Mesothelial cell of epicardium (in vitro differentiated cells): ENCODE results near the gene MT1M. TPM values are rescaled to one million over a fixed set of nuclear protein-coding genes. Genes with fewer than 3 reads are reported as not detected.
A peak's percentile ranks its signal among the peaks of the same experiment; 100 is the strongest.

Experiments
- DNase-seq, 2 experiments: peaks; one replicate each; pipeline ENCODE4 v3.0.0; 2021; ENCODE audit warnings: low spot score in 2 of 2; ENCODE audit not compliant: unreplicated experiment in 2 of 2
- H3K27ac Mint-ChIP-seq: 2 replicates; pipeline ENCODE4 v1.8.0; 2021; ENCODE audit warnings: mixed read lengths
- H3K27me3 Mint-ChIP-seq: 2 replicates; pipeline ENCODE4 v1.8.0; 2021; ENCODE audit warnings: low read depth, mixed read lengths
- H3K36me3 Mint-ChIP-seq: 2 replicates; pipeline ENCODE4 v1.8.0; 2021; ENCODE audit warnings: mixed read lengths
- H3K4me1 Mint-ChIP-seq: 2 replicates; pipeline ENCODE4 v1.8.0; 2021; ENCODE audit warnings: mixed read lengths
- H3K4me3 Mint-ChIP-seq: 2 replicates; pipeline ENCODE4 v1.8.0; 2021; ENCODE audit warnings: mild to moderate bottlenecking, moderate library complexity, mixed read lengths
- H3K9me3 Mint-ChIP-seq: 2 replicates; pipeline ENCODE4 v1.8.0; 2021; ENCODE audit warnings: mixed read lengths
- total RNA-seq: library from RNA; stranded (reverse); gene quantifications from 3 replicates; pipeline ENCODE4 v1.2.1, GENCODE V29; 2021
- TF ChIP-seq, protein P1 (sequence below): fragments of 200-600 bp; sonication (generic); IDR thresholded peaks from one replicate; pipeline ENCODE4 v1.5.0; 2021; ENCODE audit warnings: antibody characterized with exemption; ENCODE audit not compliant: unreplicated experiment

MT1M gene
- total RNA-seq, 1 donor from 2014 or later = not detected

DNA sequence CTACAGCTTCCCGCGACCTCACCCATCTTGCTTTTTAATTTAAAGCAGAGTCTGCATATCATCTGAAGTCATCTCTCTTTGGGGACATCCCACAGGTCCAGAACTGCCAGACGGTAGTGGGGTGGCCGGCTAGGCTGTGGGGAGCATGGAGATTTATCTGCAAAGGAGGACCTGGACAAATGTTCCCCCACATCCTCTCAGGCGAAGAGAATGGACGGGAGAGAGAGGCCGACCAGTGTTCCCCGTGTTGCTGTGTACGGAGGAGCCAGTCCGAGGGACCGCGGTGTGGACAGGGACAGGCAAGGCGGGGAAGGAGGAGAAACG is 665 bp upstream of the MT1M start:
- peaks cover 90% of the 10 kb centered on the region for H3K27me3 Mint-ChIP-seq
- H3K27ac Mint-ChIP-seq = no peak overlapping the region
- DNase-seq = no peak
- peaks cover 15% of the 10 kb centered on the region for H3K4me1 Mint-ChIP-seq
- H3K36me3 Mint-ChIP-seq = no peaks in the 10 kb centered on the region
- H3K4me3 Mint-ChIP-seq = peak overlapping the region; percentile 65
- no peaks in the 10 kb centered on the region for H3K9me3 Mint-ChIP-seq
- TF ChIP-seq, protein P1, sequence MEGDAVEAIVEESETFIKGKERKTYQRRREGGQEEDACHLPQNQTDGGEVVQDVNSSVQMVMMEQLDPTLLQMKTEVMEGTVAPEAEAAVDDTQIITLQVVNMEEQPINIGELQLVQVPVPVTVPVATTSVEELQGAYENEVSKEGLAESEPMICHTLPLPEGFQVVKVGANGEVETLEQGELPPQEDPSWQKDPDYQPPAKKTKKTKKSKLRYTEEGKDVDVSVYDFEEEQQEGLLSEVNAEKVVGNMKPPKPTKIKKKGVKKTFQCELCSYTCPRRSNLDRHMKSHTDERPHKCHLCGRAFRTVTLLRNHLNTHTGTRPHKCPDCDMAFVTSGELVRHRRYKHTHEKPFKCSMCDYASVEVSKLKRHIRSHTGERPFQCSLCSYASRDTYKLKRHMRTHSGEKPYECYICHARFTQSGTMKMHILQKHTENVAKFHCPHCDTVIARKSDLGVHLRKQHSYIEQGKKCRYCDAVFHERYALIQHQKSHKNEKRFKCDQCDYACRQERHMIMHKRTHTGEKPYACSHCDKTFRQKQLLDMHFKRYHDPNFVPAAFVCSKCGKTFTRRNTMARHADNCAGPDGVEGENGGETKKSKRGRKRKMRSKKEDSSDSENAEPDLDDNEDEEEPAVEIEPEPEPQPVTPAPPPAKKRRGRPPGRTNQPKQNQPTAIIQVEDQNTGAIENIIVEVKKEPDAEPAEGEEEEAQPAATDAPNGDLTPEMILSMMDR = no peak

DNA sequence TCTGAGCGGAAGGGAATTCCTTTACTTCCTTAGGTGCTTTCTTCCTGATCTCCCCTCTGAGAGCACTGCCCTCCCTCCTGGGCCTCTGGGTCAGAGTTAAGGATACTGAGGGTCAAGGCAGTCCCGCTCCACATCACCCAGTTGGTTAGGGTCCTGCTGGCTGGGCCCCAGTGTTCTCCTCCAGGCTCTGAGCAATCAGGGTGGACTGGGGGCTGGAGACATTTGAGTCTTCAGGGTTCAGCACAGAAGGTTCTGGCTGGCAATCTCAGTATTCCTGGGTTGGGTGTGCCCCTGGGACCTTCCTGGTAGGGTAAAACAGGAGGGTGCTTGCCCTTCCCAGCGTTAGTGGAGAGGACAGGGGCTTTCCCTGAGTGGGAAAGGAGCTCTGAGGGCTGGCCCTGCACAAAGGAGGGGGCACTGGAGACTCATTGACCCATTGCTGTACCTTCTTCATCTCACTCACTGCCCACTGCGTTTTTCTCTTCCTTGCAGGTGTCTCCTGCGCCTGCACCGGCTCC is 448 bp downstream of the MT1M start:
- H3K4me1 Mint-ChIP-seq = peaks cover 14% of the 10 kb centered on the region
- no peaks in the 10 kb centered on the region for H3K9me3 Mint-ChIP-seq
- TF ChIP-seq, protein P1 = no peak
- H3K36me3 Mint-ChIP-seq = no peaks in the 10 kb centered on the region
- peaks cover 94% of the 10 kb centered on the region for H3K27me3 Mint-ChIP-seq
- H3K27ac Mint-ChIP-seq = no peak overlapping the region
- no peak for DNase-seq
- H3K4me3 Mint-ChIP-seq = peak overlapping the region; percentile 56

DNA sequence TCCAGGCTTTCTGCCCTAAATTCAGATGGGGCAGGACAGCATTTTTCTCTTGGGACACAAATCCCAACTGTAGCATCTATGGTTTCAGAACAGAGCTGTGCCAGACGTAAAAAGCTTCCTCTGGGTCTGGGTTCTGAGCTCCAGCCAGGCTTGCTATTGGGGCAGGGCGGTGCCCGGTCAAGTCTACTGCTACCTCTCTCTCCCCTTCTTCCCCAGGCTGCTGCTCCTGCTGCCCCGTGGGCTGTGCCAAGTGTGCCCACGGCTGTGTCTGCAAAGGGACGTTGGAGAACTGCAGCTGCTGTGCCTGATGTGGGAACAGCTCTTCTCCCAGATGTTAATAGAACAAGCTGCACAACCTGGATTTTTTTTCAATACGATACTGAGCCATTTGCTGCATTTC is 1.1 kb downstream of the MT1M start:
- TF ChIP-seq, protein P1 = no peak
- Mint-ChIP-seq H3K4me1 (peaks cover 17% of the 10 kb centered on the region), H3K27me3 (peaks cover 99% of the 10 kb centered on the region), H3K9me3 (no peaks in the 10 kb centered on the region), H3K4me3 (no peak overlapping the region), H3K27ac (no peak overlapping the region), H3K36me3 (no peaks in the 10 kb centered on the region)
- DNase-seq = no peak

DNA sequence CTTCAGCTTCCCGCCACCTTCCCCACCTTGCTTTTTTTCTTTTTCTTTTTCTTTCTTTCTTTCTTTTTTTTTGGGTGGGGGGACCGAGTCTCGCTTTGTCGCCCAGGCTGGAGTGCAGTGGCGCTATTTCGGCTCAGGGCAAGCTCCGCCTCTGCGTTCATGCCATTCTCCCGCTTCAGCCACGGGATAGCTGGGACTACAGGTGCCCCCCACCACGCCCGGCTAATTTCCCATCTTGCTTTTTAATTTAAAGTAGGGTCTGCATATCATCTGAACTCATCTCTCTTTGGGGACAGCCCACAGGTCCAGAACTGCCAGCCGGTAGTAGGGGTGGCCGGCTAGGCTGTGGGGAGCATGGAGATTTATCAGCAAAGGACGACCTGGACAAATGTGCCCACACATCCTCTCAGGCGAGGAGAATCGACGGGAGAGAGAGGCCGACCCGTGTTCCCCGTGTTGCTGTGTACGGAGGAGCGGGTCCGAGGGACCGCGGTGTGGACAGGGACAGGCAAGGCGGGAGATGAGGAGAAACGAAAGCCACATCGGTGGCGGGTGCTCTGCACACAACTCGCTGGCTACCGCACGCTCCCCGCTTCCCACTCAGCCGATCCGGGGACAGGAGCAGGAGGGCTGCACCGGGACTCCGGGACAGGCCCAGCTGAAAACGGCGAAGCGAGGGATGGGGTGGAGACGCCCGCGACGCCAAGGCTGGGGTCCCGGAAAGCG is 2.4 kb downstream of the MT1M start:
- TF ChIP-seq, protein P1 = no peak

DNA sequence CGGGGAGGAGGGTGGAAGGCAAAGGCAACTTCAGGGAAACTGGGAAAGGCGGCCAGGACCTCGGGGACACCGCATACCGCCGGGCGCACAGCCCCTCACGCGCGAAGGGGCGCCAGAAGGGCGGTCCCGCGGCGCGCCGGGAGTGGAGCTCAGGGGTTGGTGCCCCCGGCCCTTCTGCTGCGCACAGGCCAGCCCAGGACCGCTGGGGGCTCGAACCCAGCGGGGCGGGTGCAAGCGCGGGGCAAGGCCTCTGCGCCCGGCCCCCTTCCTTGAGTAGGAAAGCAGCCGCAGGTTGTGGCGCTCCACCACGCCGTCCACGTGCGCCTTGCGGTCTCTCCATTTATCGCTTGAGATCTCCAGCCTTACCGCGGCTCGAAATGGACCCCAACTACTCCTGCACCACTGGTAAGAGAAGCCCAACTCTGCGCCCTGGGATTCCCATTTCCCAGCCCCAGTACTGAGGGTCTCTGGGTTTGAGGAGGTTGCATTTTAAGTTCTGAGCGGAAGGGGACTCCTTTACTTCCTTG is 3.0 kb downstream of the MT1M start:
- DNase-seq = no peak
- Mint-ChIP-seq H3K36me3 (no peaks in the 10 kb centered on the region), H3K4me3 (no peak overlapping the region), H3K4me1 (peaks cover 18% of the 10 kb centered on the region), H3K27me3 (peaks cover 99% of the 10 kb centered on the region), H3K9me3 (no peaks in the 10 kb centered on the region), H3K27ac (no peak overlapping the region)
- TF ChIP-seq, protein P1 = no peak

More for the DNA sequence above, 2.4 kb downstream of the MT1M start:
- Mint-ChIP-seq H3K36me3 (no peaks in the 10 kb centered on the region), H3K27me3 (peaks cover 99% of the 10 kb centered on the region), H3K9me3 (no peaks in the 10 kb centered on the region), H3K4me3 (peak overlapping the region; percentile 43), H3K4me1 (peaks cover 18% of the 10 kb centered on the region), H3K27ac (no peak overlapping the region)
- no peak for DNase-seq
